ENCODE results near the gene TARM1. TPM values are rescaled to one million over a fixed set of nuclear protein-coding genes. Genes with fewer than 3 reads are reported as not detected.

TARM1 gene
- total and polyA plus RNA-seq, 2 of the 8 experiments (the other 6 are each of a cell fraction or from before 2014, with no cell fraction given), result not detected

- no peak overlapping the region for H4K91ac ChIP-seq (replicated peaks; ENCODE audit: insufficient read length, low read length)
- POLR2A ChIA-PET (ENCODE audit: partially characterized antibody), result interaction anchor here (0.6 to 1.6 kb wide), 5 partner anchors 7 to 13 kb away, joined by 3 to 8 read pairs (median 4); partner anchors contain the start of genes CNOT3, PRPF31 and TFPT
- H3K23ac ChIP-seq (ENCODE audit: insufficient read length), result no peak overlapping the region
- no peak overlapping the region for H2BK120ac ChIP-seq (replicated peaks; ENCODE audit: low read depth, low read length)
- 94% methylated on average over 27 of the region's 41 CpGs; no CpG with 5 or more reads in 1 of the 2 experiments for WGBS, 2 experiments (ENCODE audit: extremely low coverage in 1 of 2, insufficient coverage in 1 of 2, insufficient read length in 1 of 2, insufficient replicate concordance in 2 of 2, low coverage in 1 of 2, low lambda C conversion rate in 2 of 2, missing lambda C conversion rate in 1 of 2)
- DNase-seq (ENCODE audit: low read depth in 1 of 2, low spot score in 2 of 2) (no peak), FAIRE-seq (no peak)
- CTCF ChIA-PET (ENCODE audit: partially characterized antibody), result interaction anchor here (0.9 kb wide), 1 partner anchor 14 kb away, joined by 3 read pairs; no protein-coding TSS in a partner anchor
- H3K27ac ChIP-seq (ENCODE audit: low read depth, low read length), result no peak overlapping the region
- no peak overlapping the region for H3K18ac ChIP-seq (ENCODE audit: extremely low read depth, low read length)
- peaks cover 17 to 70% (median 33%) of the 10 kb centered on the region in 4 experiments for H3K36me3 ChIP-seq (ENCODE audit: control insufficient read depth in 2 of 4, insufficient read depth in 4 of 4, low read length in 3 of 4)
- H2BK20ac ChIP-seq (ENCODE audit: low read length), result no peak overlapping the region
- H3K27me3 ChIP-seq (replicated peaks in 1 of 4; ENCODE audit: control insufficient read depth in 3 of 4, extremely low read depth in 1 of 4, insufficient read depth in 3 of 4, low read length in 3 of 4), result no peaks in the 10 kb centered on the region
- no peak overlapping the region for H2AFZ ChIP-seq (ENCODE audit: low read length)
- H3K4me3 ChIP-seq (ENCODE audit: extremely low read depth in 1 of 4, insufficient read depth in 2 of 4, low read depth in 3 of 4, low read length in 4 of 4), result no peak overlapping the region
- H3K14ac ChIP-seq (ENCODE audit: insufficient read length), result no peak overlapping the region
- no peaks in the 10 kb centered on the region for H3K4me1 ChIP-seq (replicated peaks in 1 of 4; ENCODE audit: control insufficient read depth in 3 of 4, insufficient read depth in 4 of 4, low read length in 3 of 4)
- no peak overlapping the region; the same call in 1 of the 2 replicates for H4K8ac ChIP-seq (ENCODE audit: extremely low read depth, insufficient read depth, low read length)
- peaks cover 3 to 10% of the 10 kb centered on the region in 2 experiments; a peak in 3 of 4 replicates for H3K9me3 ChIP-seq (ENCODE audit: insufficient read depth in 2 of 2, low read depth in 1 of 2, low read length in 1 of 2)
- H2AK5ac ChIP-seq (ENCODE audit: low read depth, low read length), result no peak overlapping the region
- no peak overlapping the region for H2BK12ac ChIP-seq (ENCODE audit: low read depth, low read length)
- H3K56ac ChIP-seq (replicated peaks; ENCODE audit: insufficient read length, low read depth, low read length), result no peak overlapping the region
- H2BK5ac ChIP-seq (ENCODE audit: low read depth, low read length), result no peak overlapping the region
- peaks cover 3% of the 10 kb centered on the region; the same call in 1 of the 2 replicates for H3K23me2 ChIP-seq (ENCODE audit: low read depth, low read length)
- H4K20me1 ChIP-seq (replicated peaks in 1 of 2; ENCODE audit: control insufficient read depth in 1 of 2, insufficient read depth in 2 of 2, low read length in 2 of 2), result peaks cover 0 to 7% of the 10 kb centered on the region in 2 experiments
- no peak overlapping the region for H3K9ac ChIP-seq (replicated peaks in 1 of 4; ENCODE audit: extremely low read depth in 1 of 4, low read depth in 3 of 4, low read length in 3 of 4)
- no peaks in the 10 kb centered on the region for H3K79me1 ChIP-seq (ENCODE audit: low read depth, low read length)
- no peak overlapping the region for H3K4ac ChIP-seq (replicated peaks; ENCODE audit: insufficient read length, low read depth, low read length)
- no peak overlapping the region for H3K4me2 ChIP-seq (ENCODE audit: insufficient read depth in 1 of 2, low read depth in 2 of 2, low read length in 2 of 2)
- H3K79me2 ChIP-seq (ENCODE audit: control insufficient read depth in 1 of 2, insufficient read depth in 2 of 2, low read length in 2 of 2), result no peaks in the 10 kb centered on the region
- H4K5ac ChIP-seq (ENCODE audit: insufficient read length, low read depth, low read length), result no peak overlapping the region
- H2BK15ac ChIP-seq (ENCODE audit: low read length), result no peak overlapping the region
- TF ChIP-seq CHD2 (IDR thresholded peaks at IDR 0.05; ENCODE audit: low read length), result no peak
- no peak for TF ChIP-seq SP4 (IDR thresholded peaks at IDR 0.05; ENCODE audit: low read length)
These were observed 47.8 kb upstream of the TARM1 start for GRCh38 chr19:54128796-54129616.
